Measurements from ENCODE around the gene MICAL2.

Gene MICAL2

GRCh38 chr11:12212821-12213185 is 102.4 kb downstream of the MICAL2 start:
- no peak for DNase-seq

GRCh38 chr11:12213883-12214282 is 103.5 kb downstream of the MICAL2 start:
- DNase-seq = no peak

GRCh38 chr11:12214751-12215150 is 104.4 kb downstream of the MICAL2 start:
- no peak for DNase-seq

- DNase-seq = no peak
Measured at GRCh38 chr11:12215181-12215593, 104.8 kb downstream of the MICAL2 start.

GRCh38 chr11:12216041-12216451 is 105.7 kb downstream of the MICAL2 start:
- no peak for DNase-seq

- no peak for DNase-seq
Measured at GRCh38 chr11:12216671-12217374, 106.4 kb downstream of the MICAL2 start.

- no peak for DNase-seq
Measured at GRCh38 chr11:12217879-12218278, 107.5 kb downstream of the MICAL2 start.

- no peak for DNase-seq
Measured at GRCh38 chr11:12218909-12219308, 108.5 kb downstream of the MICAL2 start.

GRCh38 chr11:12219757-12220156 is 109.4 kb downstream of the MICAL2 start:
- peak in 1 of 2 experiments; percentile 14 for DNase-seq

GRCh38 chr11:12220305-12220704 is 109.9 kb downstream of the MICAL2 start:
- no peak for DNase-seq

- DNase-seq = no peak
Measured at GRCh38 chr11:12221051-12221535, 110.7 kb downstream of the MICAL2 start.

- DNase-seq = no peak
Measured at GRCh38 chr11:12222055-12222792, 111.8 kb downstream of the MICAL2 start.

GRCh38 chr11:12223771-12224536 is 113.6 kb downstream of the MICAL2 start:
- DNase-seq = no peak

GRCh38 chr11:12224537-12224893 is 114.1 kb downstream of the MICAL2 start:
- peak; percentile 90 to 93 for DNase-seq

- no peak for DNase-seq
Measured at GRCh38 chr11:12225046-12225739, 114.8 kb downstream of the MICAL2 start.

- DNase-seq = no peak
Measured at GRCh38 chr11:12226093-12226492, 115.7 kb downstream of the MICAL2 start.

- DNase-seq = no peak
Measured at GRCh38 chr11:12229450-12230229, 119.2 kb downstream of the MICAL2 start.

GRCh38 chr11:12232160-12232559 is 121.8 kb downstream of the MICAL2 start:
- no peak for DNase-seq

GRCh38 chr11:12232817-12233601 is 122.6 kb downstream of the MICAL2 start:
- DNase-seq = peak; percentile 30 to 55

- DNase-seq = no peak
Measured at GRCh38 chr11:12233602-12233925, 123.2 kb downstream of the MICAL2 start.

GRCh38 chr11:12234221-12234620 is 123.8 kb downstream of the MICAL2 start:
- DNase-seq = no peak
